Measurements from ENCODE around the gene PAGR1. TPM values are rescaled to one million over a fixed set of nuclear protein-coding genes. Genes with fewer than 3 reads are reported as not detected.

Gene PAGR1
- total and polyA plus RNA-seq, 2 of the 13 experiments (the other 11 are each of a cell fraction or from before 2014, with no cell fraction given), result 9.8 to 66.4 TPM

GRCh38 chr16:29835926-29836325 lies 20.0 kb downstream of the PAGR1 start (continued):
- TF ChIP-seq AKNA (CRISPR knock-in tag; IDR thresholded peaks at IDR 0.05; ENCODE audit: borderline replicate concordance), result no peak
- TF ChIP-seq RCOR2 (CRISPR knock-in tag; IDR thresholded peaks at IDR 0.05), result no peak
- no peak for TF ChIP-seq ZSCAN9 (CRISPR knock-in tag; IDR thresholded peaks at IDR 0.05; ENCODE audit: borderline replicate concordance)
- no peak for TF ChIP-seq ZHX2 (IDR thresholded peaks at IDR 0.05; ENCODE audit: low read depth)
- TF ChIP-seq ZHX2 (CRISPR knock-in tag; IDR thresholded peaks at IDR 0.05; ENCODE audit: borderline replicate concordance), result no peak
- TF ChIP-seq ZNF710 (CRISPR knock-in tag; IDR thresholded peaks at IDR 0.05; ENCODE audit: borderline replicate concordance), result no peak

Data from HepG2 (cell line).